HG03108 (cell line): ENCODE measurements around the gene NEMP1.
"Not testable (repeated sequence)": the region's sequence is repeated elsewhere in the genome, so short reads cannot be mapped to it uniquely, and the experiment has no call there.

Experiments used
- ATAC-seq: cut with Tn5 transposase; IDR thresholded peaks from one replicate; pipeline ENCODE4 v1.9.1; 2021; ENCODE audit warnings: moderate library complexity; ENCODE audit not compliant: unreplicated experiment

The NEMP1 gene

DNA sequence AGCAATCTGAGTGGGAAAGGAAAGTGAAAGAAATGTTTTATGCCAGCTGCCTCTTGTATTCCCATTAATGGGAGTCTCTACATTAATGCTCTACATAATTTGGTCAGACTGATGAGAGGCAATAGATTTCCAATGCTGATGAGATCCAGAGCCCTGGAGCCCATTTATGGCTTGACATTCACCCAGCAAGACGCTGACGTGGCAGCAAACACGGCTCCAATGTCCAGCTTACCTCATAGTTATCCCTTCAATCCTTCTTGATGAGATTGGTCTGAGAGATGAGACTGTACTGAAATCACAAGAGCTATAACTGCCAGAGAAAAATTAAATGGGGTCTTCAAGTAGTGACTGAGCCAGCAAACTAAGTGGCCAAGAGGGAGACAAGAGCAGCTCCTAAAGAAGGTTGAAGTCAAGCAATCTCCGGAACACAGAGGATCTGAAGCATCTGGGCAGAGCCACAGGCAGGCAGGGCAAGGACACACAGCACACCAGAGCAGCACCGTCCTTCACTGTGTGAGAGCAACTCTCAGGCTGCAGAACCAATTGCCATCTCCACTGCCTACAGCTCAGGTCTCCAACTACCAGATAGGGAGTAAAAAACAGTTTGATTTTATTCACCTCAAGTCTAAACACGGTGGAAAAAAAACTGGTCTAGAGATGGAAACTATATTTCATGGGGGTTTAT is 21.4 kb downstream of the NEMP1 start:
- no peak for ATAC-seq

GRCh38 chr12:57055824-57056223 is 22.8 kb downstream of the NEMP1 start:
- no peak for ATAC-seq

DNA sequence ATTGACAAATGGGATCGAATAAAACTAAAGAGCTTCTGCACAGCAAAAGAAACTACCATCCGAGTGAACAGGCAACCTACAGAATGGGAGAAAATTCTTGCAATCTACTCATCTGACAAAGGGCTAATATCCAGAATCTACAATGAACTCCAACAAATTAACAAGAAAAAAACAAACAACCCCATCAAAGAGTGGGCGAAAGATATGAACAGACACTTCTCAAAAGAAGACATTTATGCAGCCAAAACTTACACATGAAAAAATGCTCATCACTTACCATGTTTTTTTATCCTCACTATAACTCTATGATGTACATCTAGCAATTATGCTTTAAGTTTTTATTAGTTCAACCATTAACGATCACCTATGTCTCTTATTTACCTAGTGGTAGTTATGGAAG is 24.7 kb downstream of the NEMP1 start:
- ATAC-seq, result not testable (repeated sequence)

- ATAC-seq, result not testable (repeated sequence)
These were observed 25.4 kb downstream of the NEMP1 start for GRCh38 chr12:57053146-57053545.

DNA sequence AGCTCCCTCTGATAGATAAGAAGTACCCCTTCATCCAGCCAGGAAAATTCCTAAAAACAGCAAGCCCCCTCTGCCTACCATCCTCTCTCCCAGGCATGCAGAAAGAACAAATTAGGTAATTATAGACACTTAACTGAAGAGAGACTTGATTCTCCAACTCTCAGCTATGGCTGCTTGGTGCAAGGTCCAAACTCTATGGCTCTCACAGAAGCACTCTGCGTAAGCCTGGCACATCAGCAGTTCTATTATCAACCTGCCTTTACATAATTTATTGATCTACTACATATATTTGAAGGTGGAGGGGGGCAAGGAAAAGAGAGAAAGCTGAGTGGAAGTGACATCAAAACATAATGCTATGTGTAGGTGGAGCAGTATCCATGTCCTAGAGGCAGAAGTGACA is 27.6 kb downstream of the NEMP1 start:
- ATAC-seq, result no peak

DNA sequence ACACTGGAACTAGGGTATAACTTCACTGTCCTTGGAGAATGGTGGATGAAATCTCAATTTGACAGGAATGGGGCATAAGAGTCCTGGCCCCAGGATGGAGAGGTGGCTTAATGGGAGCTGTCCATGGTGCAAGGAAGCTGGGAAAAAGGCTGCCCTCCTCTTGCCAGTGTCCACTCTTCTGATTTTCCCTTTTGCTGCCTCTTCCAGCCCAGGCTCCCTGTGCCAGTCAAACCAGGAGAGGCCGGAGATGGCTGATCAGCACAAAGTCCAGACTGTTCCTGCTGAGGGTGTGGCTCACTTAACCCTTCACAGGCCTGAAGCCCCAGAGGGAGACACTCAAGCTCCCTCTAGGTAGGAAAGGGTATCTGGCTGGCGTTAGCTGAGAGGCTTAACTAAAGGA is 28.7 kb downstream of the NEMP1 start, which contains the start of gene MYO1A:
Gene MYO1A (minus strand): TSS at position 240 of the 400 bp plus-strand sequence. CDS start 1,806 bp downstream, outside the sequence.
- ATAC-seq, result no peak

DNA sequence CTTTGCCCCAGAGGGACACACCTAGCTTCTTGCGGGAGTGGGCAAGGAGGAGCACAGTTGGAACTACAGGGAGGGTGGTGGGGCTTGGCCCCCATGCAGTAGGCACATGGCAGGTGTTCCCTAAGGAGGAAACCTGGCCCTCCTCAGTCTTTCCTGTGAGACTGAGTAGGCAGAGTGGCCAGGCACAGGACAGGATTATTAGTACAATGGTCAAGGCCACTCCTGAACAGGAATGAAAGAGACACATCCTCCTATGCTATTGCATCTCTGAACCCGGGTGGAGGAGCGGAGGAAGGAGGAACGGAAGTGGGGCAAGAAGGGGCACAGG is 29.5 kb downstream of the NEMP1 start:
- ATAC-seq, result no peak

DNA sequence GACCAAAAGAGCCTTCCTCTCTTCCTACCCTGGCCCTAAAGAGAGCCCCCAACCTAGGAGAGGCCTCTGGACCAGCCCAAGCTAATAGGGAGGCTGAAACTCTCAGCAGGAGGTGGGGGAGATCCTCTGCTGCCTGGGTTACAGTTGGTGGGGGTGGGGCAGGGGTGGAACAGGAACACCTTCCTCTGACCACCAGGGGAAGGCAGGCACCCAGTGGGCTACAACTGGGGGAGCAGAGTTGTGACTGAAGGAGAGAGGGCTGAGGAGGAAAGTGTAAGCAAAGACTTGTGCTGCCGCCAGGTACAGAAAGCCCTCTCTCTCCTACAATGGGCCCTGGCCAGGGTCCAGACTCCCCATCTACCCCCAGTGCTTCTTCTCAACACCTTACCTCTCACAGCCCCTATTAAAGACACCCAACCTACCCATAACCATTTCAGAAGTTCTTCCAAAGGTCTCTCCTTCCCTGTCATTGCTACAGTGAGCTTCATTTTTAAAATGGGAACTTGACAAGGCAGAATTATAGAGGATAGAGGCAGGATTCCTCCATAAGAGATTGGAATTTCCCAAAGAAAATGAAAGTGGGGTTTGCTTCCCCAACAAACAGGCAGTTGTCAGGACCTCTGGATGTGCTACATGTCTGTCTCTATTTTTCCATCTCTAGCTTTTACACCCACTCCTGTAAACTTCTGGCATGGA is 30.0 kb downstream of the NEMP1 start:
- ATAC-seq, result no peak

DNA sequence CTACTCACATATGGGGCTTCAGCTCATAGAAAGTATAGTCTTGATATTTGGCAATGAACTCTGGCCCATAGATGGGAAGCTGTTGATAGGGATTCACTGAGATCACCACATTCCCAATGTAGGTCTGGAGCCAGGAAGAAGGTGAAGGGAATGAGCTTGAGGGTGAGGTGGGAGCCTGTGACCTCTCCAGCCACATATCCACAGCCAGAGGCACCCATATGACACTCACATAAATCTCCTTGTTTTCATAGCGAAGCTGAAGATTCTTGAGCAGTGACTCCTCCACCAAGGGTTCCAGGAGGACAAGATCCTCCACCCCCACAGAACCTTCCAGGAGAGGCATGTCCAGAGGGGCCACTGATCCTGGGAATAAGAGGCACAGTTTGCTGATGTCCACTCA is 30.6 kb downstream of the NEMP1 start:
- no peak for ATAC-seq

- ATAC-seq, result no peak
These were observed 31.4 kb downstream of the NEMP1 start for GRCh38 chr12:57046947-57047890.

GRCh38 chr12:57046086-57046791 is 32.4 kb downstream of the NEMP1 start:
- no peak for ATAC-seq

DNA sequence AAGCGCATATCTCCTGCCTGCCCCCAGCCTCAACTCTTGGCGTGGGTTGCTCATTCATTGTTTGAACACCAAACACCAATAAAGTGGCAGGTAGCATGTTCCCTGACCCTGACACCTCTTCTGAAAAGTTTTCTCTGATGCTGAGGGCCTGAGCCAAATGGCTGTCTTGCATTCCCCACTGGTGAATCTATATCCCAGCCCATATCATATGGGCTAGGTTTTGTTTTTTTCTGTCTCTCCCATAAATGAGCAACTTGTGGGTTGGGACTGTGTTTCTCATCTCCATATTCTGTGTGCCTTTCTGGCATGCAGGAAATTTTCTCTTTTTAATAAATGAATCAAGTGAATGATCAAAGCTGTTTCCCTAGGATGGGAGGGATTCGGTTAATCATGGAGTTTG is 33.7 kb downstream of the NEMP1 start:
- no peak for ATAC-seq

DNA sequence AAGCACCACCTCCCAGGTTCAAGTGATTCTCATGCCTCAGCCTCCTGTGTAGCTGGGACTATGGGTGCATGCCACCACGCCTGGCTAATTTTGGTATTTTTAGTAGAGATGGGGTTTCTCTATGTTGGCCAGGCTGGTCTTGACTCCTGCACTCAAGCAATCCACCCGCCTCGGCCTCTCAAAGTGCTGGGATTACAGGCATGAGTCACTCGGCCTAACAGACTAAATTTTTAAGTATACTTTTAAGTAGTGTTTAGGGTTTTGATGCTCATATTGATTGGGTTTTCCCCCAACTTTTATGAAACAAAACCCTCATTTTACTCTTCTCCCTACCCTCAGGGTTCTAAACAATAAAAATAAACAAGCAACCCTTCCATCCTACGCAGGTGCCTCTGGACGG is 34.1 kb downstream of the NEMP1 start:
- ATAC-seq, result no peak

- ATAC-seq, result no peak
These were observed 35.9 kb downstream of the NEMP1 start for GRCh38 chr12:57042695-57043094.

GRCh38 chr12:57040750-57041149 is 37.8 kb downstream of the NEMP1 start:
- ATAC-seq, result no peak

DNA sequence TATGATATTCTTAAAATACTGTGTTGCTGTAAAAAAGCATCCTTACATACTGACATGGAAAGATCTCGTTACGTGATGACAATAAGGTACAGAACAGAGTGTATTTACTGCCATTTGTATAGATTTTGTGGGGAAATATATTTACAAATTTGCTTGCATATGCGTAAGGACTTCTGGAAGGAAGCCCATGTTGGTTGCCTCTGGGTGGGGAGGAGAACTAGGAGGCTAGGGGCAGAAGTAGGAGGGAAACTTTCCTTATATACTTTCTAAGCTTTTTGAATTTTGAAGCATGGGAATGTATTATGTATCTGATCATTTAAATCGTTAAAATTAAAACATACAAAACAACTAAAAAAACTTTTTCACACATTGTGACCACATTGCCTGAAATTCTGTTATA is 38.4 kb downstream of the NEMP1 start:
- ATAC-seq, result no peak

- no peak for ATAC-seq
These were observed 39.4 kb downstream of the NEMP1 start for GRCh38 chr12:57039016-57039798.

DNA sequence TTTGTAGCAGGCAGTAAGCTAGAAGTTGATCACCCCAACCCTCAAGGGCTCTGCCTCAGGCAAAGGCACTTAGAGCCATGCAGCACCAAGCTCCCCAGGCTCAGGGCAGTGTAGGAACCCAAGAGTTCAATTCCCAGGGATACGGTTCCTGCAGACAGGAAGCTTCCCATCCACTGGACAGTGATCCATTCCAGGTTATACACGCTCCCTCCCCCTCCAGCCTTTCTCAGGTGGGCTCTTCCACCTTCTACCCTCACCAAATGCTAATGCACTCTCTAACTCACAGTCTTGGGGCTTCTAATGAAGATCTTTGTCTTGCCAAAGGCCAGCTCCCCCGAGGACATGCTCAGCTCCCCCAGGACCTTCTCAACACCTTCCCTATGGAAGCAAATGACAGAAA is 41.3 kb downstream of the NEMP1 start:
- ATAC-seq, result no peak

- no peak for ATAC-seq
These were observed 45.2 kb downstream of the NEMP1 start for GRCh38 chr12:57033431-57033830.

- ATAC-seq, result no peak
These were observed 46.8 kb downstream of the NEMP1 start for GRCh38 chr12:57031789-57032188.
